GM18861 (cell line): Measurements from ENCODE around the gene KLHL15.
"Not testable (repeated sequence)": the region's sequence is repeated elsewhere in the genome, so short reads cannot be mapped to it uniquely, and the experiment has no call there.

Experiments
- ATAC-seq: cut with Tn5 transposase; IDR thresholded peaks from one replicate; pipeline ENCODE4 v1.9.1; 2021; ENCODE audit not compliant: unreplicated experiment

KLHL15 gene

GRCh38 chrX:24027086-24027485 is at the start of gene KLHL15:
TSS of gene KLHL15 (minus strand) at chrX:24027186. CDS start at chrX:24006693, 20,493 bp downstream.
- no peak for ATAC-seq

GRCh38 chrX:24069877-24070276 is 42.9 kb upstream of the KLHL15 start:
- ATAC-seq, result no peak

GRCh38 chrX:24063488-24063887 is 36.5 kb upstream of the KLHL15 start:
- no peak for ATAC-seq

- ATAC-seq, result peak; percentile 3
Observed at GRCh38 chrX:24055043-24055356, 28.0 kb upstream of the KLHL15 start.

- ATAC-seq, result peak; percentile 91
Observed at GRCh38 chrX:24054182-24055042, 27.4 kb upstream of the KLHL15 start, which contains the start of gene EIF2S3. TSS of gene EIF2S3 (plus strand) at chrX:24054956. CDS start at chrX:24054969, 13 bp downstream.

GRCh38 chrX:24050522-24051318 is 23.7 kb upstream of the KLHL15 start:
- not testable (repeated sequence) for ATAC-seq

- ATAC-seq, result not testable (repeated sequence)
Observed at GRCh38 chrX:24049643-24050042, 22.7 kb upstream of the KLHL15 start.

- not testable (repeated sequence) for ATAC-seq
Observed at GRCh38 chrX:24046060-24046459, 19.1 kb upstream of the KLHL15 start.

GRCh38 chrX:24037729-24038128 is 10.7 kb upstream of the KLHL15 start:
- ATAC-seq, result no peak

GRCh38 chrX:24034485-24034884 is 7.5 kb upstream of the KLHL15 start:
- ATAC-seq, result no peak

GRCh38 chrX:24030597-24030996 is 3.6 kb upstream of the KLHL15 start:
- ATAC-seq, result no peak

- no peak for ATAC-seq
Observed at GRCh38 chrX:24027985-24028384, 999 bp upstream of the KLHL15 start.

GRCh38 chrX:24026432-24026831 is 554 bp downstream of the KLHL15 start:
- ATAC-seq, result no peak

- peak; percentile 16 for ATAC-seq
Observed at GRCh38 chrX:24025741-24026403, 1.1 kb downstream of the KLHL15 start.

- peak; percentile 70 for ATAC-seq
Observed at GRCh38 chrX:24024819-24025740, 1.9 kb downstream of the KLHL15 start.

GRCh38 chrX:24023972-24024669 is 2.9 kb downstream of the KLHL15 start:
- no peak for ATAC-seq

- no peak for ATAC-seq
Observed at GRCh38 chrX:24023544-24023943, 3.4 kb downstream of the KLHL15 start.

- no peak for ATAC-seq
Observed at GRCh38 chrX:24020306-24020876, 6.6 kb downstream of the KLHL15 start.

- no peak for ATAC-seq
Observed at GRCh38 chrX:24019448-24019847, 7.5 kb downstream of the KLHL15 start.
